K562 (cell line): Measurements from ENCODE around the gene C19orf44. TPM values are rescaled to one million over a fixed set of nuclear protein-coding genes. Genes with fewer than 3 reads are reported as not detected.

ENCODE experiments used
- ATF4 ChIP-seq: fragments of 450-650 bp; formaldehyde crosslinking; IDR thresholded peaks from 2 replicates; pipeline ENCODE4 v1.4.0; 2022; ENCODE audit warnings: mild to moderate bottlenecking, moderate library complexity
- CCNT2 ChIP-seq: IDR thresholded peaks from 2 replicates; pipeline ENCODE4 v1.6.1; 2011; ENCODE audit warnings: borderline replicate concordance, low read depth, mild to moderate bottlenecking, moderate library complexity, mixed read lengths, low read length; ENCODE audit not compliant: insufficient read length; ENCODE audit errors: extremely low read depth
- CREB3L1 ChIP-seq: fragments of 450-650 bp; IDR thresholded peaks from 2 replicates; pipeline ENCODE4 v1.6.1; 2014; ENCODE audit warnings: low read depth, mild to moderate bottlenecking, moderate library complexity, borderline replicate concordance
- FOXP1 ChIP-seq: sonication (generic); formaldehyde crosslinking; IDR thresholded peaks from 2 replicates; pipeline ENCODE4 v1.8.0; 2022; ENCODE audit warnings: mild to moderate bottlenecking, missing genetic modification reagents
- HCFC1 ChIP-seq: IDR thresholded peaks from 2 replicates; pipeline ENCODE4 v1.6.1; 2012; ENCODE audit warnings: low read depth, low read length, improper control_type of control experiment
- KHSRP ChIP-seq: fragments of 450-650 bp; IDR thresholded peaks from 2 replicates; pipeline ENCODE4 v1.6.1; 2017
- POLR2AphosphoS5 ChIP-seq: IDR thresholded peaks from 2 replicates; pipeline ENCODE4 v1.6.1; 2011; ENCODE audit warnings: mild to moderate bottlenecking, low read depth, low read length, moderate library complexity; ENCODE audit not compliant: control insufficient read depth, insufficient read depth
- PTTG1 ChIP-seq: fragments of 450-650 bp; IDR thresholded peaks from 2 replicates; pipeline ENCODE4 v1.6.1; 2016; ENCODE audit warnings: low read depth, mild to moderate bottlenecking, missing genetic modification characterization, missing compliant biosample characterization
- SMAD1 ChIP-seq: fragments of 150-350 bp; IDR thresholded peaks from 2 replicates; pipeline ENCODE4 v1.6.1; 2014; ENCODE audit warnings: low read length, low read depth; ENCODE audit not compliant: partially characterized antibody
- SRF ChIP-seq, 2 experiments: fragments of 250-450, 450-650 bp in 1 of 2; sonication (Bioruptor Pico) in 1 of 2; sonication (generic) in 1 of 2; formaldehyde crosslinking; IDR thresholded peaks; 2 replicates each; pipeline versions ENCODE4 v1.5.0 to v1.5.1; 2020 to 2022; ENCODE audit warnings: mild to moderate bottlenecking in 1 of 2, missing genetic modification reagents in 1 of 2
- TEAD1 ChIP-seq, 2 experiments: fragments of 450-650 bp in 1 of 2; sonication (generic) in 1 of 2; formaldehyde crosslinking; IDR thresholded peaks; 2 replicates each; pipeline versions ENCODE4 v1.4.0 to v1.8.0; 2020 to 2022; ENCODE audit warnings: mild to moderate bottlenecking in 2 of 2, missing genetic modification reagents in 1 of 2
- ZBTB26 ChIP-seq: fragments of 450-650 bp; formaldehyde crosslinking; IDR thresholded peaks from 2 replicates; pipeline ENCODE4 v1.4.0; 2022; ENCODE audit warnings: missing genetic modification characterization
- ZNF146 ChIP-seq: IDR thresholded peaks from one replicate; pipeline ENCODE4 v1.6.1; 2018; ENCODE audit warnings: missing compliant biosample characterization; ENCODE audit not compliant: unreplicated experiment
- ZNF639 ChIP-seq, 2 experiments: fragments of 200-800 bp in 1 of 2; sonication (Bioruptor generic) in 1 of 2; sonication (generic) in 1 of 2; formaldehyde crosslinking in 1 of 2; IDR thresholded peaks in 1 of 2; conservative IDR thresholded peaks in 1 of 2; 2 replicates each; pipeline versions ENCODE4 v1.5.0 to v1.6.1; 2016 to 2020; ENCODE audit warnings: missing compliant biosample characterization in 1 of 2, missing genetic modification characterization in 1 of 2, missing genetic modification reagents in 1 of 2
- polyA plus RNA-seq, 8 experiments: library from polyadenylated mRNA; depleted of rRNA in 4 of 8; stranded (reverse) in 5 of 8; unstranded in 3 of 8; fragments of >200 nt; fragmentation: Nextera tagmentation in 2 of 8; fragmentation: Illumina TruSeq in 1 of 8; extraction: Ambion mirVana in 2 of 8; extraction: Trizol in 1 of 8; gene quantifications; 2 replicates each; pipeline versions ENCODE4 v1.2.1 to v1.2.3, GENCODE V29; 2011 to 2014; ENCODE audit warnings: inconsistent platforms in 1 of 8, missing spikeins in 1 of 8
- total RNA-seq, 7 experiments: library from RNA; depleted of rRNA in 6 of 7; stranded (reverse); fragments of >200 nt in 6 of 7; fragmentation: Illumina TruSeq in 2 of 7; extraction: Trizol in 2 of 7; gene quantifications; 2 replicates each; pipeline versions ENCODE4 v1.2.1 to v1.2.3, GENCODE V29; 2011 to 2021; ENCODE audit warnings: low replicate concordance in 1 of 7
- TF ChIP-seq, protein P1 (sequence below), 2 experiments: fragments of 450-650 bp; IDR thresholded peaks; 2 replicates each; pipeline ENCODE4 v1.6.1; 2016
- TF ChIP-seq, protein P2 (sequence below), 2 experiments: IDR thresholded peaks; 2 replicates each; pipeline ENCODE4 v1.6.1; 2011; ENCODE audit warnings: borderline replicate concordance in 1 of 2, control low read depth in 1 of 2, low read depth in 1 of 2, low read length in 1 of 2, mild to moderate bottlenecking in 1 of 2, mixed read lengths in 1 of 2, moderate library complexity in 1 of 2; ENCODE audit not compliant: insufficient read depth in 1 of 2, insufficient read length in 1 of 2, poor library complexity in 1 of 2, severe bottlenecking in 1 of 2; ENCODE audit errors: extremely low read depth in 1 of 2

C19orf44 gene
- total and polyA plus RNA-seq, 9 of the 15 experiments (the other 6 are each of a cell fraction or from before 2014, with no cell fraction given): 0.41 to 7.7 (median 3.5) TPM

GRCh38 chr19:16542045-16542909, 46.1 kb downstream of the C19orf44 start, which contains the start of gene CHERP (continued):
- TF ChIP-seq, protein P1, sequence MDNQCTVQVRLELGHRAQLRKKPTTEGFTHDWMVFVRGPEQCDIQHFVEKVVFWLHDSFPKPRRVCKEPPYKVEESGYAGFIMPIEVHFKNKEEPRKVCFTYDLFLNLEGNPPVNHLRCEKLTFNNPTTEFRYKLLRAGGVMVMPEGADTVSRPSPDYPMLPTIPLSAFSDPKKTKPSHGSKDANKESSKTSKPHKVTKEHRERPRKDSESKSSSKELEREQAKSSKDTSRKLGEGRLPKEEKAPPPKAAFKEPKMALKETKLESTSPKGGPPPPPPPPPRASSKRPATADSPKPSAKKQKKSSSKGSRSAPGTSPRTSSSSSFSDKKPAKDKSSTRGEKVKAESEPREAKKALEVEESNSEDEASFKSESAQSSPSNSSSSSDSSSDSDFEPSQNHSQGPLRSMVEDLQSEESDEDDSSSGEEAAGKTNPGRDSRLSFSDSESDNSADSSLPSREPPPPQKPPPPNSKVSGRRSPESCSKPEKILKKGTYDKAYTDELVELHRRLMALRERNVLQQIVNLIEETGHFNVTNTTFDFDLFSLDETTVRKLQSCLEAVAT (IDR thresholded peaks at IDR 0.05): peak in 1 of 2 experiments; percentile 19; a peak in 1 of 4 replicates
- no peak for TF ChIP-seq KHSRP
- TF ChIP-seq ZNF639 (CRISPR knock-in tag; conservative IDR thresholded peaks at IDR 0.05 in 1 of 2, IDR thresholded peaks at IDR 0.05 in 1 of 2): peak in 1 of 2 experiments; percentile 72; a peak in 2 of 4 replicates
- TF ChIP-seq SMAD1: peak; percentile 18
- TF ChIP-seq FOXP1 (CRISPR knock-in tag): 0 out of 2 replicates have a peak, but pooled peaks have one; percentile 51
- peak; percentile 87 for TF ChIP-seq CCNT2
- peak in 1 of 2 experiments; percentile 83; a peak in 2 of 4 replicates for TF ChIP-seq SRF (CRISPR knock-in tag; IDR thresholded peaks at IDR 0.05)
- TF ChIP-seq TEAD1 (CRISPR knock-in tag; IDR thresholded peaks at IDR 0.05): peak in 1 of 2 experiments; percentile 43; a peak in 1 of 4 replicates
- TF ChIP-seq PTTG1: no peak
- TF ChIP-seq ZBTB26 (CRISPR knock-in tag): no peak
- TF ChIP-seq ZNF146 (CRISPR knock-in tag): no peak
- TF ChIP-seq POLR2AphosphoS5: peak; percentile 71
- 0 out of 2 replicates have a peak, but pooled peaks have one; percentile 6 for TF ChIP-seq ATF4 (CRISPR knock-in tag)
- TF ChIP-seq CREB3L1: peak; percentile 43; the same call in 1 of the 2 replicates
- peak; percentile 71 for TF ChIP-seq HCFC1
- TF ChIP-seq, protein P2, sequence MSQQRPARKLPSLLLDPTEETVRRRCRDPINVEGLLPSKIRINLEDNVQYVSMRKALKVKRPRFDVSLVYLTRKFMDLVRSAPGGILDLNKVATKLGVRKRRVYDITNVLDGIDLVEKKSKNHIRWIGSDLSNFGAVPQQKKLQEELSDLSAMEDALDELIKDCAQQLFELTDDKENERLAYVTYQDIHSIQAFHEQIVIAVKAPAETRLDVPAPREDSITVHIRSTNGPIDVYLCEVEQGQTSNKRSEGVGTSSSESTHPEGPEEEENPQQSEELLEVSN (IDR thresholded peaks at IDR 0.05; ENCODE audit: borderline replicate concordance in 1 of 2, extremely low read depth in 1 of 2, insufficient read depth in 1 of 2, insufficient read length in 1 of 2, low read depth in 1 of 2, low read length in 1 of 2, poor library complexity in 1 of 2, severe bottlenecking in 1 of 2): peak; percentile 81 to 97
